AG08396 (cell line): ENCODE measurements around the gene PLCB2.

Source experiments
- DNase-seq: peaks from one replicate; pipeline ENCODE4 v3.0.0; 2012; ENCODE audit warnings: low spot score, mixed read lengths

The PLCB2 gene

GRCh38 chr15:40323953-40324937 lies 16.5 kb upstream of the PLCB2 start:
- no peak for DNase-seq

- peak; percentile 95 for DNase-seq
These were observed 15.7 kb upstream of the PLCB2 start, which contains the start of gene INAFM2 for GRCh38 chr15:40323239-40323952. Gene INAFM2, plus strand, starts transcription at chr15:40323692. Its CDS starts 364 bp downstream, at chr15:40324056.

DNA sequence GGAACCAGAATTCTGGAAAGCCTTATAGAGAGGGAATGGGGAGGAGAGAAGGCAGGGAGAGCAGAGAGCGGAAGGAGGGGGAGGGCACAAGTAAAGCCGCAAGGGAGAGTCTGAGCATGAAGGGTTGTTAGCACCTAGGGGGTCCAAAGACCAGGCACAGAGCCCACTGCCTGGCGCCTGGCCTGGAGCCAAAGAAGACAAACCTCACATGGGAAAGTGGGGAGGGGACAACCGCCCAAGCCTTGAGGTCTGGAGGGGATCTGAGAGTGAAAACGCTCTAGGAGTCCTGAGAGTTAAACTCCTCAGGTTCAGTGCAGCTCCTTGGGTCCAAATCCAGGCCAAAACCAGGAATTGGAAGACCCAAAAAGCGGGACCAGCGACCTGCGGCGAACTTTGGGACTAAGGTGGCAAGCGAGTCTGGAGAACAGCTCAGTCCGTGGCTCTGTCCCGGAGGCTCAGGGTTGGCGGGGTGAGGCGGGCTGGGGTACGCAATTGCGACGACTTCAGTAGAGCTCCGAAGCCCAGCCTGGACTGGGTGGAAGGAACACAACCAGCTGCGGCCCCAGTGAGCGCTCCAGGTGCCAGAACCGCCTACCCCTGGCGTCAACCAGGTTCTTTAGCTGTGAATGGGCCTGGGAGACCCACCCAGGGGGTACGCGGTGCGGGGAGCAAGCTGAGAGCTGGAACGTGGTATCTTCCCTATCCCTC lies 14.9 kb upstream of the PLCB2 start:
- DNase-seq = no peak

- peak; percentile 78 for DNase-seq
These were observed 13.2 kb upstream of the PLCB2 start for GRCh38 chr15:40320931-40321371.

- DNase-seq = no peak
These were observed 12.7 kb upstream of the PLCB2 start for GRCh38 chr15:40320409-40320808.

- DNase-seq = no peak
These were observed 9.8 kb upstream of the PLCB2 start for GRCh38 chr15:40317580-40317979.

DNA sequence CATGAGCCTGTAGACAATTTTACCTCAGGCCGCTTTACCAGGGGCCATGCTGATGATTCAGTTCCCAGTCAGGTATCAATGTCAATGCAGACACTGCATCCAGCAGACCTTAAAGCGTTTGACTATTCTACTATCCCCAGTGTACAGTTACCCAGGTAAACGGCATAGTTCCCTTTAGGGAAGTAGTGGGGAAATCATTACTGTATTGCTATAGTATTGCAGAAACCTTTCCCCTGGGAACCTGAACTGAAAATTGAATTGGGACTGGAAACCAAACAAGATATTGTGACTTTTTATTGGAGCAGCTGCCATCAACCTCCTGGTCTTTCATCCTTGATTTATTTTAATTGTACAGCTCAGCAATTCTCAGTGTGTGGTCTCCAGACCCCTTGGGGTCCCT lies 9.2 kb upstream of the PLCB2 start:
- no peak for DNase-seq

GRCh38 chr15:40314723-40315276 lies 7.1 kb upstream of the PLCB2 start:
- peak; percentile 72 for DNase-seq

GRCh38 chr15:40313531-40314398 lies 6.0 kb upstream of the PLCB2 start:
- no peak for DNase-seq

GRCh38 chr15:40312370-40313158 lies 4.8 kb upstream of the PLCB2 start:
- DNase-seq = no peak

- no peak for DNase-seq
These were observed 3.3 kb upstream of the PLCB2 start for GRCh38 chr15:40310993-40311392.

DNA sequence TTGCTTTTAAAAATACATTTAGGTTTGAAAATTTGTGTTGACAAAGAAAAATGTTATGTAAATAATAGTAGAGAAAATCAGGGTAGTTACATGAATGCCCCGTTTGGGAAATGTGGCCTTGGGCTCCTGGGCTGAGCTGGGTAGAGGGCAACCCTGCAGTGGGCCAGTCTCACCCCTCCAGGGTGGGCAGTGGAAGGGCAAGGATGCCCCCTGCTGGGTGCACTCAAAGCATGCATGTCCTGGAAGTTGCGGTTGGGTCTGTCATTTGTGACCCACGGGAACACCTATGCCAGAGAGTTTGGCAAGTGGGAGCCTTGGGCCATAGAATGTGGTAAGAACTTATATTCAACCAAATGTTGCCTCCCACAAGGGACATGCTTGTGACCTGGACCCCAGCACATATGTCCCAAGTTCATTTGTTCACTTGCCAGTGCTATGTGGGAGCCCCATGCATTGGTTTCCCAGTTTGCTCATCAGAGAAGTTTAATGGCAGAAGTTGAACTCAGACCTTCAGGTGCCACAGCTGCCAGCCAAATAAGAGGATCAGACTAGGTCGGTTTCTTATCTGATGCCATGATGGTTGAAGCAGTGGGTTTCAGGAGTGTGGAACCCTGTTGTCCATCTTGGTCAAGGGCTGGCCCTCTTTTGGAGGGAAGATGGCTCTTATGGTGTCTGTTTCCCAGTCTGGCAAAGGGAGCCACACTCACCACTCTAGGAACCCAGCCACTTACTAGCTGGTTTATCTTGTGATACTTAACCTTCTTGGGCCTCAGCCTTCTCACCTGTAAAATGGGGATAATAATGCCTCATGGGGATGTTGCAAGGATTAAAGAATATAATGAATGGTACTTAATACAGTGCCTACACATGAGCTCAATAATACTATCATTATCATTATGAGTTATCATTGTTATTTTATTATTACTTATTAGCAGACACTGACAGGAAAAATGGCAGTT lies 2.5 kb upstream of the PLCB2 start:
- DNase-seq = peak; percentile 61

GRCh38 chr15:40309344-40309862 lies 1.7 kb upstream of the PLCB2 start:
- DNase-seq = no peak

GRCh38 chr15:40306908-40307307 lies 827 bp downstream of the PLCB2 start:
- DNase-seq = no peak

GRCh38 chr15:40306371-40306770 lies 1.4 kb downstream of the PLCB2 start:
- DNase-seq = no peak

GRCh38 chr15:40305281-40305680 lies 2.5 kb downstream of the PLCB2 start:
- no peak for DNase-seq

DNA sequence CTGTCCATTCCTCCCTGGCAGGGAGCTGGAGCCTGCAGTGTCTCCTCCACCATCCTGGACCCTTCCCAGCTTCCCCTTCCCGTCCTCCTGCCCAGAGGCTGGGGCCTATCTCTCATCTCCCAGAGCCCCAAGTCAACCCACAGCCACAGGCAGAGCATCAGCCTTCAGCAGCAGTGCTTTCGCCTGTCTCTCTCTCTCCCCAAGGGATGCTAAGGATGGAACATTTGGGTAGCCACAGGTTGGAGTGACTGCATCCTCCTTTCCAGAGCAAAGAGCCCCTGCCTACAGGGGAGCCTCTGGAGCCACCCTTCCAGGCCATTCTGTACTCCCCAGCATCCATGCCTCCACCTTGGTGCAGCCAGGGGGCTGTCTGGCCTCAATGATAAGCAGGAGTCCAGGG lies 4.2 kb downstream of the PLCB2 start:
- DNase-seq = no peak

DNA sequence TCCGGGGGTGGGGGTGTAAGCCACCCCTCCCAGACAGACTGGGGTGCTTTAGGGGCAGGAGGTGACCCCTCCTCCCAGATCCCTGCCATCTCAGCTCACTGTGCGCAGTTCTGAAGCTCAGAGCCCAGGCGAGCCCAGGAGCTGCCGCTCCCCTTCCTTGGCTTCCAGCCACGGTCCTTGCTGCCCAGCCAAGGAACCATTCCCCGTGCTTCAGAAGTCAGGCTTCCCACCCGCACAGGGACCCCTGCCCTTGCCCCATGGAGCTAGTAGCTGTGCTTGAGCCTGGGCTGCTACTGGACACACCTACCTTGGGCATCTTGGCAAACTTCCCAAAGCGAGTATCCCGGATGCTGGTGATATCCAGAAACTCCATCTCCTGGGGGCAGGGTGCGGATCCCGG lies 4.8 kb downstream of the PLCB2 start:
- DNase-seq = no peak
